MM.1S (cell line): ENCODE data around the gene LEO1.
A peak's percentile ranks its signal among the peaks of the same experiment; 100 is the strongest.

ENCODE experiments used
- DNase-seq: peaks from one replicate; pipeline ENCODE4 v3.0.0-alpha.2; 2015
- H2AFZ ChIP-seq: fragments of 300-600 bp; sonication (generic); 2 replicates; pipeline ENCODE4 v1.6.0; 2016; ENCODE audit warnings: antibody characterized with exemption, low read length
- H3F3A ChIP-seq: fragments of 300-600 bp; sonication (generic); 2 replicates; pipeline ENCODE4 v1.6.1; 2016; ENCODE audit warnings: mild to moderate bottlenecking, antibody characterized with exemption, low read length, moderate library complexity, mixed read lengths; ENCODE audit not compliant: insufficient read depth
- H3K27ac ChIP-seq: fragments of 300-600 bp; sonication (generic); 2 replicates; pipeline ENCODE4 v1.5.1; 2016; ENCODE audit warnings: mild to moderate bottlenecking, low read length
- H3K27me3 ChIP-seq: fragments of 300-600 bp; sonication (generic); replicated peaks from 2 replicates; pipeline ENCODE4 v1.6.0; 2016; ENCODE audit warnings: low read length; ENCODE audit not compliant: insufficient read depth
- H3K36me3 ChIP-seq: fragments of 300-600 bp; sonication (generic); replicated peaks from 2 replicates; pipeline ENCODE4 v1.6.1; 2016; ENCODE audit warnings: mild to moderate bottlenecking, low read length, mixed read lengths; ENCODE audit not compliant: insufficient read depth
- H3K4me1 ChIP-seq: fragments of 300-600 bp; sonication (generic); 2 replicates; pipeline ENCODE4 v1.6.1; 2016; ENCODE audit warnings: low read length, mixed read lengths
- H3K4me2 ChIP-seq: fragments of 300-600 bp; sonication (generic); 2 replicates; pipeline ENCODE4 v1.6.0; 2016; ENCODE audit warnings: low read depth, low read length
- H3K4me3 ChIP-seq: fragments of 300-600 bp; sonication (generic); 2 replicates; pipeline ENCODE4 v1.5.1; 2016; ENCODE audit warnings: low read length, mixed read lengths
- H3K79me2 ChIP-seq: fragments of 300-600 bp; sonication (generic); 2 replicates; pipeline ENCODE4 v1.6.1; 2016; ENCODE audit warnings: mixed run types, low read length, mixed read lengths
- H3K9ac ChIP-seq: fragments of 300-600 bp; sonication (generic); 2 replicates; pipeline ENCODE4 v1.6.1; 2016; ENCODE audit warnings: low read length, mixed read lengths
- H3K9me2 ChIP-seq: fragments of 300-600 bp; sonication (generic); replicated peaks from 2 replicates; pipeline ENCODE4 v1.6.1; 2016; ENCODE audit warnings: mild to moderate bottlenecking, low read length, mixed read lengths; ENCODE audit not compliant: insufficient read depth
- H3K9me3 ChIP-seq: fragments of 300-600 bp; sonication (generic); replicated peaks from 2 replicates; pipeline ENCODE4 v1.6.1; 2016; ENCODE audit warnings: mild to moderate bottlenecking, low read length, mixed read lengths; ENCODE audit not compliant: insufficient read depth
- H4K20me1 ChIP-seq: fragments of 300-600 bp; sonication (generic); 2 replicates; pipeline ENCODE4 v1.6.1; 2016; ENCODE audit warnings: mild to moderate bottlenecking, low read length, moderate library complexity, mixed read lengths; ENCODE audit not compliant: insufficient read depth
- EZH2 ChIP-seq: fragments of 300-600 bp; sonication (generic); optimal IDR thresholded peaks from 2 replicates; pipeline ENCODE3; 2017; ENCODE audit warnings: low read depth, mild to moderate bottlenecking, antibody characterized with exemption, low read length, mixed read lengths
- EZH2phosphoT487 ChIP-seq: fragments of 300-600 bp; sonication (generic); IDR thresholded peaks from 2 replicates; pipeline ENCODE4 v1.6.1; 2018; ENCODE audit warnings: antibody characterized with exemption, low read length
- TF ChIP-seq, protein P1 (sequence below): fragments of 300-600 bp; sonication (generic); IDR thresholded peaks from 2 replicates; pipeline ENCODE4 v1.5.1; 2016; ENCODE audit warnings: antibody characterized with exemption, low read length, mixed read lengths

The LEO1 gene

GRCh38 chr15:51970132-51970817 is 1.3 kb downstream of the LEO1 start:
- no peaks in the 10 kb centered on the region for H4K20me1 ChIP-seq
- no peaks in the 10 kb centered on the region for H3K9me2 ChIP-seq
- H3K27ac ChIP-seq, result no peak overlapping the region
- no peaks in the 10 kb centered on the region for H3K27me3 ChIP-seq
- H3K9ac ChIP-seq, result peak overlapping the region; percentile 74; the same call in 1 of the 2 replicates
- H3K4me1 ChIP-seq, result no peaks in the 10 kb centered on the region
- TF ChIP-seq EZH2phosphoT487, result no peak
- no peak for TF ChIP-seq EZH2
- no peak overlapping the region for H2AFZ ChIP-seq
- no peaks in the 10 kb centered on the region for H3K9me3 ChIP-seq
- no peaks in the 10 kb centered on the region for H3K36me3 ChIP-seq
- H3F3A ChIP-seq, result peaks cover 4% of the 10 kb centered on the region; the same call in 1 of the 2 replicates
- H3K79me2 ChIP-seq, result peaks cover 63% of the 10 kb centered on the region
- no peak for DNase-seq
- peak overlapping the region; percentile 83 for H3K4me2 ChIP-seq
- peak overlapping the region; percentile 98 for H3K4me3 ChIP-seq

DNA sequence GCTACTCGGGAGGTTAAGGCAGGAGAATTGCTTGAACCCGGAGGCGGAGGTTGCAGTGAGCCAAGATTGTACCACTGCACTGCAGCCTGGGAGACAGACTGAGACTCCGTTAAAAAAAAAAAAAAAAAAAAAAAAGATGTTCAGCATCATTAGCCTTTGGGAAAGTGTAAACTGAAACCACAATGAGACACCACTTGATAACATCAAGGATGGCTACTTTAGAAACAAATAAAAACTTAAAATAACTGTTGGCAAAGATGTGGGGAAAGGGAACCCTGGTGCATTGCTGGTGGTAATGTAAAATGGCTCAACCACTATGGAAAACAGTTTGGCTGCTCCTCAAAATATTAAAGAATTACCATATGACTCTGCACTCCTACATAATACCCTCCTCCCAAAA is 1.9 kb downstream of the LEO1 start:
- H4K20me1 ChIP-seq, result no peaks in the 10 kb centered on the region
- H3F3A ChIP-seq, result peaks cover 4% of the 10 kb centered on the region; the same call in 1 of the 2 replicates
- H3K4me2 ChIP-seq, result peak overlapping the region; percentile 83; the same call in 1 of the 2 replicates
- no peaks in the 10 kb centered on the region for H3K4me1 ChIP-seq
- peaks cover 67% of the 10 kb centered on the region for H3K79me2 ChIP-seq
- no peaks in the 10 kb centered on the region for H3K27me3 ChIP-seq
- no peaks in the 10 kb centered on the region for H3K9me2 ChIP-seq
- TF ChIP-seq, protein P1, sequence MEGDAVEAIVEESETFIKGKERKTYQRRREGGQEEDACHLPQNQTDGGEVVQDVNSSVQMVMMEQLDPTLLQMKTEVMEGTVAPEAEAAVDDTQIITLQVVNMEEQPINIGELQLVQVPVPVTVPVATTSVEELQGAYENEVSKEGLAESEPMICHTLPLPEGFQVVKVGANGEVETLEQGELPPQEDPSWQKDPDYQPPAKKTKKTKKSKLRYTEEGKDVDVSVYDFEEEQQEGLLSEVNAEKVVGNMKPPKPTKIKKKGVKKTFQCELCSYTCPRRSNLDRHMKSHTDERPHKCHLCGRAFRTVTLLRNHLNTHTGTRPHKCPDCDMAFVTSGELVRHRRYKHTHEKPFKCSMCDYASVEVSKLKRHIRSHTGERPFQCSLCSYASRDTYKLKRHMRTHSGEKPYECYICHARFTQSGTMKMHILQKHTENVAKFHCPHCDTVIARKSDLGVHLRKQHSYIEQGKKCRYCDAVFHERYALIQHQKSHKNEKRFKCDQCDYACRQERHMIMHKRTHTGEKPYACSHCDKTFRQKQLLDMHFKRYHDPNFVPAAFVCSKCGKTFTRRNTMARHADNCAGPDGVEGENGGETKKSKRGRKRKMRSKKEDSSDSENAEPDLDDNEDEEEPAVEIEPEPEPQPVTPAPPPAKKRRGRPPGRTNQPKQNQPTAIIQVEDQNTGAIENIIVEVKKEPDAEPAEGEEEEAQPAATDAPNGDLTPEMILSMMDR, result no peak
- no peak for TF ChIP-seq EZH2phosphoT487
- no peak for TF ChIP-seq EZH2
- no peaks in the 10 kb centered on the region for H3K9me3 ChIP-seq
- no peak for DNase-seq
- H2AFZ ChIP-seq, result no peak overlapping the region
- H3K9ac ChIP-seq, result no peak overlapping the region
- no peaks in the 10 kb centered on the region for H3K36me3 ChIP-seq
- H3K4me3 ChIP-seq, result no peak overlapping the region
- H3K27ac ChIP-seq, result no peak overlapping the region

GRCh38 chr15:51967583-51967982 is 4.0 kb downstream of the LEO1 start:
- Histone ChIP-seq H3K4me2 (no peak overlapping the region), H3F3A (peaks cover 4% of the 10 kb centered on the region; the same call in 1 of the 2 replicates), H4K20me1 (no peaks in the 10 kb centered on the region), H3K9me3 (no peaks in the 10 kb centered on the region), H3K27ac (no peak overlapping the region), H3K9me2 (no peaks in the 10 kb centered on the region), H3K4me1 (no peaks in the 10 kb centered on the region), H3K9ac (no peak overlapping the region), H3K79me2 (peaks cover 72% of the 10 kb centered on the region), H3K27me3 (no peaks in the 10 kb centered on the region), H3K36me3 (no peaks in the 10 kb centered on the region), H2AFZ (no peak overlapping the region), H3K4me3 (no peak overlapping the region)
- DNase-seq, result no peak
- TF ChIP-seq EZH2 (no peak), EZH2phosphoT487 (no peak)
- TF ChIP-seq, protein P1, result no peak

- no peaks in the 10 kb centered on the region for H3K9me2 ChIP-seq
- no peak overlapping the region for H3K4me3 ChIP-seq
- H3F3A ChIP-seq, result no peaks in the 10 kb centered on the region
- DNase-seq, result no peak
- H2AFZ ChIP-seq, result no peak overlapping the region
- no peak overlapping the region for H3K4me2 ChIP-seq
- TF ChIP-seq EZH2, result no peak
- TF ChIP-seq, protein P1, result no peak
- no peaks in the 10 kb centered on the region for H3K36me3 ChIP-seq
- H3K27me3 ChIP-seq, result no peaks in the 10 kb centered on the region
- peaks cover 69% of the 10 kb centered on the region for H3K79me2 ChIP-seq
- no peaks in the 10 kb centered on the region for H3K9me3 ChIP-seq
- no peak overlapping the region for H3K9ac ChIP-seq
- H4K20me1 ChIP-seq, result no peaks in the 10 kb centered on the region
- H3K27ac ChIP-seq, result no peak overlapping the region
- no peaks in the 10 kb centered on the region for H3K4me1 ChIP-seq
Measured at GRCh38 chr15:51966192-51966591, 5.4 kb downstream of the LEO1 start.
